Fibroblast of the conjunctiva (primary cell): ENCODE data around the gene ABCC11.
A peak's percentile ranks its signal among the peaks of the same experiment; 100 is the strongest.

ENCODE experiments used
- DNase-seq: peaks from one replicate; pipeline ENCODE4 v3.0.0-alpha.2; 2010; ENCODE audit warnings: low read depth

The ABCC11 gene

DNA sequence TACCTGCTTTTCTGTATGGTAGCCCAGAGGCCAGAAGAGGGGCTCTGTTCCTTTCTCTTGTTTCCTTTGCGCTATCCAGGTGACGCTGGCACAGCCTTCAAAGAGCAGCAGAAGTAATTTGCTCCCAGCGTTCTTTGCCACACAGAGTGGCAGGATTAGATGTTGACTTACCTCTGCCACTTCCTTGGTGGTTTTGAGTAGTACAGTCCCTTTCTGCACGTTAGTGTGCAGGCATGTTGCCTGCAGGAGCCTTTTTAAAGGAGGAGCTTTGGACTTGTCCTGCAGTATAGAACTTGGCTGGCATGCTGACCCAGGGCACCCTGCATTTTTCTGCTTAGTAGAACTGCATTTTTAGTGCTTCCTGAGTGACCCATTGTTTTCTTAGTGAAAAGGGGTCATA lies at the start of gene ABCC11:
TSS of gene ABCC11 (minus strand) at position 229 of the 400 bp plus-strand sequence. CDS start 15,618 bp downstream, outside the sequence.
- DNase-seq: no peak

GRCh38 chr16:48295488-48296281 lies 48.3 kb upstream of the ABCC11 start:
- no peak for DNase-seq

DNA sequence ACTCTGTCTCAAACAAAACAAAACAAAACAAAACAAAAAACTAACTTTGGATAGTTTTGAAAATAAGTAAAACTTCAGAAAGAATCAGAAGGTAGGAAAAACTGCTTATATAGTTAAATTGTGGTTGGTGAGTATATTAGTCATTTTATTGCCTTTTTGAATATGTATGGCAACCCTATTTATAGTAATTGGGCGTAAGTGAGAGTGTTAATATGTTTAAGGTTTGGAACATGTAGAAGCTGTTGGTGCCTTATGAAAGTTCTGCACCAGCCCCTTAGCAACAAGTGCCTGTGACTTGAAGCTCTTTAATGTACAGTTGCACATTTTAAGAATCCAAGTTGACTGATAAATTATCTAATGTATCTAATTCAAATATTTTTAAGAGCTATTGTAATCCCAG lies 47.4 kb upstream of the ABCC11 start:
- DNase-seq: no peak

GRCh38 chr16:48292452-48292851 lies 45.1 kb upstream of the ABCC11 start:
- no peak for DNase-seq

DNA sequence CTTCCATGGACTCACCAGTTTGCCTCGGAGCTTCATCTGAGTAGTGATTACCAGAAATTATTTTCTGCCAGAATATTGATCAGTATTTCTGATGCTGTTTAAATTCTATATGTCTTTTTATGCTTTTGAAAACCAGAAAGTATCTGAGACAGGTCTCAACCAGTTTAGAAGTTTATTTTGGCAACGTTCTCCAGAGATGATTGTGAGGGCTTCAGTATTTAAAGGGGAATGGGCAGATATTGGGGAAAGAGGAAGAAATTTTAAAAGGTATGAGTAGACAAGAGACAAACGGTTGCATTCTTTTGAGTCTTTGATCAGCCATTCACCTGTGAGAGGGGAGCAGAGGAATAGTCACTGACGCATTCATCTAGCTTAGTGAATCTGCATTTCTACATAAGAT lies 44.4 kb upstream of the ABCC11 start:
- no peak for DNase-seq

DNA sequence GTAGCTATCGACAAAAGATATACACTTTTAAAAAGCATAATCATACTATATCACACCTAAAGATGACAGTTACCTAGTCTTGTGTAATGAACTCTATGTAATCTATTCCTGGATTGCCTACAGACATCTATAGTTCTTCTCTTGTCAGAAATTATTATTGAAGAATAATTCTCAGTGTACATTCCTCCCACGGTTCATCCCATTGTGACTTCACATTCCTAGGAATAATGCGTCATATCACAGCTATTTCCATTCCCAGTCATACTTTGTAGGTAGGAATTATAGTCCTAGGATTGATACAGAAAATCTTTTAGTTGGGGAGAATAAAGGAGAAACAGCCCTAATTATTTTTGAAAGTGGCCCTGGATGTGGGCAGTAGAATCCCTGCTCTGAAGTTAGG lies 44.0 kb upstream of the ABCC11 start:
- DNase-seq: no peak

DNA sequence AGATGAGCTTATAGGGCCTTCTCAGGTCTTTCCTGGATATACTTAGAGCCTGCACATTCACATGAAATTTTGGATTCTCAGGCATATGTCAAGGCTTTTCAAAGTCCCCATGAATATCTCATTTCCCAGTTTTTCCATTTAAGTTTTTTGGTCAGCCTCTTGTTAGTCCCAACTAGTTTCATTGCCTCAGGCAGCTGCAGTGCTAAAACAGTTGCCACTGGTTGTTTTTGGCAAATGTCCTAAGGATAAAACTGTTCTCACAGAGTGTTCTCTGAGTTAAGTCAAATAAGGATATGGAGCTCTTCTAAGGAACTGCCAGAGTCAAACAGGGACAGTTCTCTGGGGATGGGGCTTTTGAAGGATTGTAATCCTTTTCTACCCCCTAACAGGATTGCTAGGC lies 39.9 kb upstream of the ABCC11 start:
- DNase-seq: no peak

DNA sequence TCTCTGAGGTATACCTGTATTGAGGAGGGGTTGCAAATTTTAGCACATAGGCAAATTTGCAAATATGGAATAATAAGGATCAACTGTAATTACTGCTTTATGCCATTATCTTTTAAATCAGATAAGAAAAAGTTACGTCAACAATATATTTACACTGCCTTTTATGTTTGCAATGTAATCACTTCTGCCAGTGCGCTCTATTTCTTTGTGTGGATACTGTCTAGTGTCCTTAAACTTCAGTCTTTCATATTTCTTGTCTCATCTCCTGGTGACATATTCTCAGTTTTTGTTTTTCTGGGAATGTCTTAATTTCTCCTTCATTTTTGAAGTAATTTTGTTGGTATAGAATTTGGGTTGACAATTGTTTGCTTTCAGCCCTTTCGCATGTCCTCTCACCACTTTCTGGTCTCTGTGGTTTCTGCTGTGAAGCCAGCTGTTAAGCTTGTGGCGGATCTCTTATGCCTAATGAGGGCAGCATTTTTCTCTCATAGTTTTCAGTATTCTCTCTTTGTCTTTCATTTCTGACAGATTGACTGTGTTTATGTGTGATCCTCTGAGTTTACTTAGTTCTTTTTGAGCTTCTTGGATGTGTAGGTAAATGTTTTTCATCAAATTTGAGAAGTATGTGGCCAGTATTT lies 37.6 kb upstream of the ABCC11 start:
- DNase-seq: no peak

DNA sequence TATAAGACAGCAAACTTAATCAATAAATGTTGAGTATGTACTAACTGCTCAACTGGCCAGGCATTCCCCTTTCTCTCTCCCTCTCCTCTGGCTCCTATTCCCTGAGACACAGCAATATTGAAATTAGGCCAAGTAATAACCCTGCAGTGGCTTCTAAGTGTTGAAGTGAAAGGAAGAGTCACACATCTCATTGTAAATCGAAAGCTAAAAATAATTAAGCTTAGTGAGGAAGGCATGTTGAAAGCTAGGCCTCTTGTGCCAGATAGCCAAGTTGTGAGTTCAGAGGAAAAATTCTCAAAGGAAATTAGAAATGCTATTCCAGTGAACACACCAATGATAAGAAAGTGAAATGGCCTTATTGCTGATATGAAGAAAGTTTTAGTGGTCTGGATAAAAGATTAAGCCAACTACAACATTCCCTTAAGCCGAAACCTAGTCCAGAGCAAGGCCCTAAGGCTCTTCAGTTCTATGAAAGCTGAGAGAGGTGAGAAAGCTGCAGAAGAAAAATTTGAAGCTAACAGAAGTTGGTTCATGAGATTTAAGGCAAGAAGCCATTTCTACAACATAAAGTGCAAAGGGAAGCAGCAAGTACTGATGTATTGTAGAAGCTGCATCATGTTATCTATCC lies 35.4 kb upstream of the ABCC11 start:
- no peak for DNase-seq

- DNase-seq: no peak
Measured at GRCh38 chr16:48280546-48280945, 33.2 kb upstream of the ABCC11 start.

- DNase-seq: no peak
Measured at GRCh38 chr16:48279199-48279598, 31.9 kb upstream of the ABCC11 start.

DNA sequence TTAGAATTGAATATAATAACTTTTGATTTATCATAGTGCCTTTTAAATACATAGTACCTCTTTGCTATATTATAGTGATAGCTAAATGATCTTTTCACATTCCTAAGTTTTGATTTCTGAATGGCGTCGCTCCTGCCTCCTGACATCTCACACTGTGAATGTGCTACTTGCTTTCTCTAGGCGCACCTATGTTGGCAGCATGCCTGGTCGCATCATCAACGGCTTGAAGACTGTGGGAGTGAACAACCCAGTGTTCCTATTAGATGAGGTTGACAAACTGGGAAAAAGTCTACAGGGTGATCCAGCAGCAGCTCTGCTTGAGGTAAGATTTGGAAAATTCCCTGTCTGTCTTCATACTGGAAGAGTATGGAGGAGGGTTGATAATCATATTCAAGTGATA lies 29.8 kb upstream of the ABCC11 start:
- no peak for DNase-seq

DNA sequence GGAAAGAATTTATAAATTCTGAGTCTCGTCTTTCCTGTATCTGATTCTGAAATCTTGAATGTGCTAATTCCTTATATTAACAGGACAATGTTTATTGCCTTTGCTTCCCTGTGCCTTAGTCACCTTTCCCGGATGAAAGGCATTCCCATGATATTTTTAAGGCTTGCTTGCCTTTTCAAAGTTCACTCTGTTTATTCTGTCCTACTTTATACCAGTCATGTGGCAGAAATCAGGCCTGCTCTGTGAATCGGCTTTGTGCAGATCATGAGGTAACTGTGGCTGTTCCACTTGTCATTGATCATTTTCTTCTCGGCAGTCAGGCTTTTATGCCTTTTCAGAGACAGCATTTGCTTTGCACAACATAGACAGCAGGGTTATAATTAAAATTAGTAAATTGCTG lies 28.8 kb upstream of the ABCC11 start:
- no peak for DNase-seq

- no peak for DNase-seq
Measured at GRCh38 chr16:48274476-48274875, 27.1 kb upstream of the ABCC11 start.

- DNase-seq: no peak
Measured at GRCh38 chr16:48272837-48273421, 25.6 kb upstream of the ABCC11 start.

DNA sequence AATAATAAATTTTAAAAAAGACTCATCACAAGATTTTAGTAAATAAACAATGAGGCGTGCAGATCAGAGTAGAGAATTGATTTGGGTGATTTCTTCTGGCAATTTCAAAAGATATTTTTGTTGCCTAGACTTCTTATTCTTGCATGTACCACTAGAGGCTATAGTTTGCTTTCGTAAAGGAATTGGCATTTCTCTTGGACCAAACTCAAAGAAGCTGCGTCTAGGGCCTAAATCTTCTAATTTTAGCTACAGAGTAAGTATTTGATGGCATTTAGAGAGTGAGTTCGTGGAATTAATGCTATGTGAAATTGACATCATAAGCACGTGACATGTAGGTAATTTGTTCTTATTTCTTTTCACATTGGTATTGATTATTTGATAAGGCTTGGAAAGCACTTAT lies 24.4 kb upstream of the ABCC11 start:
- DNase-seq: peak; percentile 28

GRCh38 chr16:48269011-48269410 lies 21.7 kb upstream of the ABCC11 start:
- DNase-seq: no peak

- no peak for DNase-seq
Measured at GRCh38 chr16:48262631-48263030, 15.3 kb upstream of the ABCC11 start.

DNA sequence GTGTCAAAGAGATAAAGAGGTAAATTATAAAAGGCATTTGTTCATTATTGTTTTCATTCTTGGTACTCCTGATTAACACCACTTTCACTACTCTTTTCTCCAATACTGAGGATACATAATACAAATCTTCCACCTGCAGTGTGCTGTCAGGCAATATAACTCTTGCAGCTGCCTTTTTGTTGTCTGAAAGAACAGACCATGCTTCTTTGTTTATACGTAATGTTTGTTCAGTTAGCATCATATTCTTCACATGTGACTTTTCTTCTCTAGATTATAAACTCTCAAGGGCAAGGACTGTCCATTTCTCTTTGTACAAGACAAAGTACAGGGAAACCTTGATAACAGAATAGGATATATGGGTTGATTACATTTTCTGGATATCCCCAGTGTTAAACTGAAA lies 14.2 kb upstream of the ABCC11 start:
- no peak for DNase-seq

DNA sequence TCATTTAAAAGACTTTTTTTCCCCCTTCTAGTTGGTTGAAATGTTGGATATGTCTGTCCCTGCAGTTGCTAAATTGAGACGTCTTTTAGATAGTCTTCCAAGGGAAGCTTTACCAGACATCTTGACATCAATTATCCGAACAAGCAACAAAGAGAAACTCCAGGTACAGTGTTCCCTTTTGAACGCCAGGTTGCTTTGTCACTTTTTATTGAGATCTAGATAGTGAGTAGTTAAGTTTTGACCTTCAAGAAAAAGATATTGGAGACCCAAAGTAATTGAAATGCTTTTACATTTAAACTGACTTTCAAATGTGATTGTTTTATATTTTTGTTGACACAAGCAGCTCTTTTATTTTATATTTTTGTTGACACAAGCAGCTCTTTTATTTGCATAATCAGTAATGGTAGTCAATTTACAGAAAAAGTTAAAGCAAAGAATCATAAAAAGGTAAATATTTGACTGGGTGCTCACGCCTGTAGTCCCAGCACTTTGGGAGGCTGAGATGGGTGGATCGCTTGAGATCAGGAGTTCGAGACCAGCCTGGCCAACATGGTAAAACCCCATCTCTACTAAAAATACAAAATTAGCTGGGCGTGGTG lies 9.3 kb upstream of the ABCC11 start:
- no peak for DNase-seq

DNA sequence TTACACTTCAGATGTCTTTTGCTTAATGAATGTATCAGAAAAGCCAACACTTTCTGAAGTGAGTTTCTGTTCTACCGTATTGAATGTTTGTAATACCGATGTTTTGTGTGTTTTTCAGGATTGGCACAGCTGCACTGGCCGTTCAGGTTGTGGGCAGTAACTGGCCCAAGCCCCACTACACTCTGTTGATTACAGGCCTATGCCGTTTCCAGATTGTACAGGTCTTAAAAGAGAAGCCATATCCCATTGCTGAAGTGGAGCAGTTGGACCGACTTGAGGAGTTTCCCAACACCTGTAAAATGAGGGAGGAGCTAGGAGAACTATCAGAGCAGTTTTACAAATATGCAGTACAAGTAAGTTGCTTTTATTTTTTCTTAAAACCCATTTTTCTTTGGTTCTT lies 4.7 kb upstream of the ABCC11 start:
- DNase-seq: no peak

DNA sequence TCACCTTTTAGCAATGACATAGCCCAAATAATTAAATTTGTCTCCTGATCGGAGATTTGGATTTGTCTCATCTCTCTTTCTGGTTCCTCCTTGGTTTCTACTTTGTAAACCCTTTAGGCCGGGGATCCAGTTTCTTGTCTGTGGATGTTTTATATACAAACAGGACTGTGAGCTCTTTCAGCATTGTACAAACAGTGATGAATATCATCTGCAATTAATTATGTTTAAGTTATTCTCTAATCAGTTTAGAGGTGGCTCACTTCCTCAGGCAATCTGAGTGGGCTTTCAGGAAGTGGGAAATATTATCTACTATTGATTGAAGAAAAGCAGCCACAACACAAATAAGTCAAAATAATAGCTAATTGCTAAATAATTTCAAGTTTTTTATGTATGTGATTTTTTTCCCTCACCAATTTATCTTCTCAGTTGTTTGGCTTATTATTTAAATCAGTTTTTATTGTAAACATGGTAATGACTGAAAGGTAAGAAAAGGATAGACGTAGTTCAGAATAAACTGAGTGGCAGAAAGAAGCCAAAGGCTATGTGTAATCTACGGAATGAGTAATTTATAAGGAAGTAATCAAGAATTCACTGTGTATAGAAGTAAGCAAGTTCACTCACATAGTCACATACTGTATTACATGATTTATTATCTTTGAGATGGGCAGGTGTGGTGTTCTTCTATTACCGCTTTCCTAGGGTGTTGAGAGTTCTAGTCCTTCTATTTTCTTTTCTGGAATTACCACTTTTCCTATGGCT lies 3.4 kb upstream of the ABCC11 start:
- no peak for DNase-seq
